GM06990 (cell line): ENCODE results near the gene TAL2.

Experiments used
- DNase-seq: peaks from one replicate; pipeline ENCODE4 v3.0.0-alpha.2; 2011; ENCODE audit not compliant: insufficient read length; ENCODE audit errors: extremely low read depth
- H3K27me3 ChIP-seq: replicated peaks from 2 replicates; pipeline ENCODE4 v1.6.0; 2011; ENCODE audit warnings: low read length; ENCODE audit not compliant: control insufficient read depth, insufficient read depth
- H3K36me3 ChIP-seq: 2 replicates; pipeline ENCODE4 v1.5.1; 2011; ENCODE audit warnings: low read length; ENCODE audit not compliant: control insufficient read depth, insufficient read depth
- H3K4me3 ChIP-seq: replicated peaks from 2 replicates; pipeline ENCODE4 v1.5.1; 2011; ENCODE audit warnings: low read depth, mild to moderate bottlenecking, control low read depth, low read length
- TF ChIP-seq, protein P1 (sequence below): IDR thresholded peaks from 2 replicates; pipeline ENCODE4 v1.5.1; 2011; ENCODE audit warnings: low read length, control low read depth, mild to moderate bottlenecking, inconsistent platforms; ENCODE audit not compliant: insufficient read depth, poor library complexity, severe bottlenecking

Gene TAL2

DNA sequence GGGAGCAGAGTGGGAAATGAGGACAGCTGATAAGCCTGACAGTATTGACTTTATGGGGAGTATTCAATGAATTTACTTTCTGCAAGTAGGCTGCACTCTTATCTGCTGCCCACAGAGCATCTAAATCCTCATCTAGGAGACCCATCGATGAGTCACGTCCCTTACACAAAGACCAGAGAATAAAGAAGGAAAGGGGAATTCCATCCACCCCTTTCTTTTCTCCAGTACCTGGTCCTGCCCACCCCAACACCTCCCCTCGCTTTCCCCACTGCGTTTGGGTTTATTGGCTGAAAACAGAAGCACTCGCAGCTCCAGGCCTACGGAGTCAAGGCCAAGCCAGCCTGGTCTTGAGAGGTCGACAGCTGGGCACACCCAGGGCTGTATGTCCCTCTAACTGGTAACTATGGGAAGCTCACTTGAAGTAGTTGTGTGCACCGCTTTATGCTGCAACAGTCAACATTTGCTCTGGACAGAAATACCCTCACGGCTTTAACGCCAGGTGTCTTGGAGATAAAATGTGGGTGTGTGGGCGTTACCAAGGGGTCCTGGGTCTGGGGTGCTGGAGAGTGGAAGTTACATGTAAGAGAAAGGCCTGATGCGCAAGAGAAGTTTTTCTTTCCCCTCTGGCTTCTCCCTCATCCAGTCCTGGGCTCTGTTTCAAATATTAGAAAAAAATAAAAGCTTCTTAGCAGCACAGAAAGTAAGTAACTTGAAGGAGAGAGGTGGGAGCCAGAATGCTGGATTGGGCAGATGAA is 14.5 kb upstream of the TAL2 start:
- TF ChIP-seq, protein P1, sequence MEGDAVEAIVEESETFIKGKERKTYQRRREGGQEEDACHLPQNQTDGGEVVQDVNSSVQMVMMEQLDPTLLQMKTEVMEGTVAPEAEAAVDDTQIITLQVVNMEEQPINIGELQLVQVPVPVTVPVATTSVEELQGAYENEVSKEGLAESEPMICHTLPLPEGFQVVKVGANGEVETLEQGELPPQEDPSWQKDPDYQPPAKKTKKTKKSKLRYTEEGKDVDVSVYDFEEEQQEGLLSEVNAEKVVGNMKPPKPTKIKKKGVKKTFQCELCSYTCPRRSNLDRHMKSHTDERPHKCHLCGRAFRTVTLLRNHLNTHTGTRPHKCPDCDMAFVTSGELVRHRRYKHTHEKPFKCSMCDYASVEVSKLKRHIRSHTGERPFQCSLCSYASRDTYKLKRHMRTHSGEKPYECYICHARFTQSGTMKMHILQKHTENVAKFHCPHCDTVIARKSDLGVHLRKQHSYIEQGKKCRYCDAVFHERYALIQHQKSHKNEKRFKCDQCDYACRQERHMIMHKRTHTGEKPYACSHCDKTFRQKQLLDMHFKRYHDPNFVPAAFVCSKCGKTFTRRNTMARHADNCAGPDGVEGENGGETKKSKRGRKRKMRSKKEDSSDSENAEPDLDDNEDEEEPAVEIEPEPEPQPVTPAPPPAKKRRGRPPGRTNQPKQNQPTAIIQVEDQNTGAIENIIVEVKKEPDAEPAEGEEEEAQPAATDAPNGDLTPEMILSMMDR, result no peak
- Histone ChIP-seq H3K27me3 (no peaks in the 10 kb centered on the region), H3K4me3 (no peak overlapping the region), H3K36me3 (no peaks in the 10 kb centered on the region)
- DNase-seq, result no peak

DNA sequence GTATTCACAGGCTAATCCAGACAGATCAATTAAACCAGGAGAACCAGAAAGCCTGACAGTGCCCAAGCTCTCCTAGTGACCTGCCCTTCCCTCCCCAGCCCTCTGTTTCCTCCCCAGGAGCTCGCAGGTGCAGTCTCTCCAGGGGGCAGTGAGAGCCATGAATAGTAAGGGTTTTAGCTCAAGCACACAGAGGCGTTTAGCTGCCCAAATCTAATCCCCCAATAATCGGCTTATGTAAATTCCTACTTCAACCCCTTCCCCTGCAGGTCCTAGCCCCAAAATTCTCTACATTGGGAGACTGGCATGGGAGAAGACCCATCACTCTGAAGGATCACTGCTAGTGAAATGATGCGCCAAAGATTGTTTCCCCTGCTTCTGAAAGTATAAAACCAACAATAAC is 10.5 kb upstream of the TAL2 start:
- Histone ChIP-seq H3K36me3 (no peaks in the 10 kb centered on the region), H3K4me3 (no peak overlapping the region), H3K27me3 (no peaks in the 10 kb centered on the region)
- no peak for DNase-seq
- TF ChIP-seq, protein P1, result no peak

DNA sequence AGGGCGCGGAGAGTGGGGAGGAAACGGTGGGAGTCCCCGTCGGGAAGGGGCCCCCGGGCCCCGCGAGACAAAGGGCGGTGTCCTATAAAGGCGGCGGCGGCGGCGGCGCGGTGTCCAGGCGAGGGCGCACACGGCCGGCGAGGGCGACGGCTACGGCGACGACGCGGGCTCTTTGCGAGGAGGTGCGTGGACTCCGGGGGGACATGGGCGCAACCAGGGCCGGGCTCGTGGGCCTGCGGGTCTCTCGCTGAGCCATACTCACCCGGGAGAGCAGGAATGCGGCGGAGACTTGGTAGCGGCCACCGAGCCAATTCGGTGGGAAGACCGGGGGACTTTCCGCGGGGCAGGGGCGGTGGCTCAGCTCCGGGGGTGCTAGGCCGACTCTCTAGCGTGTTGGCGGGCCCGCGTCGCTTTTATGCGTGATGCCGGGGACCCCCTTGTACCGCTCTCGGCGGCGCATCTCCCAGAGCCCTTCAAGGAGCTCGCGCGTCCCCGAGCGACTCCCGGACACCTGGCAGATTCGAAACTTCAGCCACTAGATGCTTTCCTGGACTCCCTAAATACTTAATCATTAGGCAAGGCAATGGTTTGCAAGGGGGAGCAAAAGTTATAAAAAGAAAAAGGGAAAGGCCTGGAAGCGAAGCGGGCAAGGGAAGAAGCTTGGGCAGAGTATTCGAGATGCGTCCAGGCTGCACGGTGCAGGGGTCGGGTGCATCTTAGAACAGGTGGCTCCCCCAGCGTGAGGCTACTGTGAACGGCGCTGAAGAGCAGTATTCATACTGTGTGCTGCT is 5.9 kb upstream of the TAL2 start:
- TF ChIP-seq, protein P1, result peak; percentile 2
- DNase-seq, result peak; percentile 21
- Histone ChIP-seq H3K4me3 (peak overlapping the region; percentile 67), H3K36me3 (no peaks in the 10 kb centered on the region), H3K27me3 (no peaks in the 10 kb centered on the region)

DNA sequence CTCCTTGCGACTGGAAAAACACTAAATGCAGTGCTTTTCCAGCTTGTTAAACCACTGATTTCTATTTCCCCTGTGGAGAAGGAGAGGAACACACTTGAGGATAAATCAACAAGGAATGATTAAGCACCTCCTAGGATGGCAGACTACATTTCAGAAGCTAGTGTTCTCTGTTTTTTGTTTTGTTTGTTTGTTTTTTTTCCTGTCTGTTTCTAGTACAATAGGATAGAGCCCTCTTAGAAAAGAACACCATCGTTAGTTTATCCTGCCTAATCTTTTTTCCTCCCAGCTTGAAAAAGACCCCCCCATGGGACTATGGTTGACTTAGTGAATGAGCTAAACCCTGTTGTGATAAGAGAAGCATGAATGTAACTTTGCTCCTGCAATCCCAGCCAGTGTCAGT is 3.9 kb upstream of the TAL2 start:
- Histone ChIP-seq H3K27me3 (no peaks in the 10 kb centered on the region), H3K36me3 (no peaks in the 10 kb centered on the region)

DNA sequence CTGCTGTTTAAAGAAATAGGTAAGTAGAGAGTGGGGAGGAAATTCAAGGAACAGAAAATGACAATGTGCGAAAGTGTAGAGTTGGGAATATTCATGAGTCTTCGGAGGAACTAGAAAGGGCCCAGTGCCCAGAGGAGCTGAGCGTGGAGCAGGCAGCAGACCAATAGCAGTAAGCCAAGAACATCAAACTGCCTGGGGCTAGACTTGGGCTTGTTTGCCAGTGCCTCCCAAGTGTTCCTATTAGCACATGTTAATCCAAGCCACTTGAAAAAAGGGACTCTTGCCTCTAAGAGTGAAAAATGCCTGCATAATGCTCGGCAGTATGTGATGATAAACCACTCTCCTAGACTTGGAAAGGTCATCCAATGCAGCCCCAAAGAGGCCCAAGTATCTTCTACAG is 1.2 kb upstream of the TAL2 start:
- no peak for DNase-seq

More for the DNA sequence above, 3.9 kb upstream of the TAL2 start:
- DNase-seq, result no peak
- TF ChIP-seq, protein P1, result no peak
- no peak overlapping the region for H3K4me3 ChIP-seq

More for the DNA sequence above, 1.2 kb upstream of the TAL2 start:
- Histone ChIP-seq H3K27me3 (no peaks in the 10 kb centered on the region), H3K4me3 (no peak overlapping the region), H3K36me3 (no peaks in the 10 kb centered on the region)
- TF ChIP-seq, protein P1, result no peak
